HG02943 (cell line): ENCODE results near the gene UBA3.

ENCODE experiments used
- ATAC-seq: cut with Tn5 transposase; IDR thresholded peaks from one replicate; pipeline ENCODE4 v1.9.1; 2021; ENCODE audit warnings: mild to moderate bottlenecking, low read depth, moderate library complexity; ENCODE audit not compliant: unreplicated experiment

The UBA3 gene

GRCh38 chr3:69102384-69102783, 22.2 kb upstream of the UBA3 start:
- no peak for ATAC-seq

- no peak for ATAC-seq
These were observed 19.4 kb upstream of the UBA3 start for GRCh38 chr3:69099576-69099975.

- ATAC-seq: no peak
These were observed 17.4 kb upstream of the UBA3 start for GRCh38 chr3:69097407-69098086.

GRCh38 chr3:69096299-69096698, 16.1 kb upstream of the UBA3 start:
- no peak for ATAC-seq

GRCh38 chr3:69095636-69096035, 15.5 kb upstream of the UBA3 start:
- no peak for ATAC-seq

GRCh38 chr3:69094467-69095205, 14.5 kb upstream of the UBA3 start:
- ATAC-seq: no peak

GRCh38 chr3:69092030-69092516, 11.9 kb upstream of the UBA3 start:
- peak; percentile 67 for ATAC-seq

- peak; percentile 2 for ATAC-seq
These were observed 11.3 kb upstream of the UBA3 start for GRCh38 chr3:69091389-69092029.

GRCh38 chr3:69090021-69090420, 9.9 kb upstream of the UBA3 start:
- no peak for ATAC-seq

- peak; percentile 20 for ATAC-seq
These were observed 7.9 kb upstream of the UBA3 start for GRCh38 chr3:69088063-69088462.

- ATAC-seq: no peak
These were observed 7.0 kb upstream of the UBA3 start for GRCh38 chr3:69087030-69087791.

GRCh38 chr3:69085833-69086722, 5.9 kb upstream of the UBA3 start:
- no peak for ATAC-seq

GRCh38 chr3:69085168-69085832, 5.1 kb upstream of the UBA3 start:
- ATAC-seq: no peak

- ATAC-seq: peak; percentile 54
These were observed 4.4 kb upstream of the UBA3 start, which contains the start of gene ARL6IP5 for GRCh38 chr3:69084326-69085167. TSS of gene ARL6IP5 (plus strand) at chr3:69084937. CDS start at chr3:69085048, 111 bp downstream.

GRCh38 chr3:69082805-69083204, 2.6 kb upstream of the UBA3 start:
- ATAC-seq: peak; percentile 46

- no peak for ATAC-seq
These were observed 2.2 kb upstream of the UBA3 start for GRCh38 chr3:69082361-69082760.

- no peak for ATAC-seq
These were observed 1.6 kb upstream of the UBA3 start for GRCh38 chr3:69081583-69082262.
